Measurements from ENCODE around the gene PPP2R5C. TPM values are rescaled to one million over a fixed set of nuclear protein-coding genes. Genes with fewer than 3 reads are reported as not detected.

PPP2R5C gene
- total and polyA plus RNA-seq, 2 of the 8 experiments (the other 6 are each of a cell fraction or from before 2014, with no cell fraction given): 49.6 to 95.9 TPM

GRCh38 chr14:101968186-101968585, 206.7 kb downstream of the PPP2R5C start:
- peaks cover 0 to 4% (median 2%) of the 10 kb centered on the region in 4 experiments; a peak in 3 of 8 replicates for H3K36me3 ChIP-seq (ENCODE audit: control insufficient read depth in 2 of 4, insufficient read depth in 4 of 4, low read length in 3 of 4)
- H2AFZ ChIP-seq (ENCODE audit: low read length): no peak overlapping the region
- no peak overlapping the region for H2BK15ac ChIP-seq (ENCODE audit: low read length)
- no peak overlapping the region for H3K9ac ChIP-seq (replicated peaks in 1 of 4; ENCODE audit: extremely low read depth in 1 of 4, low read depth in 3 of 4, low read length in 3 of 4)
- peaks cover 36 to 80% of the 10 kb centered on the region in 2 experiments for H3K79me2 ChIP-seq (ENCODE audit: control insufficient read depth in 1 of 2, insufficient read depth in 2 of 2, low read length in 2 of 2)
- H3K56ac ChIP-seq (replicated peaks; ENCODE audit: insufficient read length, low read depth, low read length): no peak overlapping the region
- peaks cover 0 to 9% (median 3%) of the 10 kb centered on the region in 4 experiments; a peak in 2 of 7 replicates for H3K27me3 ChIP-seq (replicated peaks in 1 of 4; ENCODE audit: control insufficient read depth in 3 of 4, extremely low read depth in 1 of 4, insufficient read depth in 3 of 4, low read length in 3 of 4)
- FAIRE-seq: no peak
- H4K20me1 ChIP-seq (replicated peaks in 1 of 2; ENCODE audit: control insufficient read depth in 1 of 2, insufficient read depth in 2 of 2, low read length in 2 of 2): peaks cover 2 to 12% of the 10 kb centered on the region in 2 experiments
- ChIA-PET CTCF (ENCODE audit: partially characterized antibody) (interaction anchor here (0.6 to 1.2 kb wide), 4 partner anchors 15 to 222 kb away, joined by 3 to 6 read pairs (median 3); no protein-coding TSS in a partner anchor), POLR2A (ENCODE audit: partially characterized antibody) (interaction anchor here (0.6 kb wide), 1 partner anchor 281 kb away, joined by 3 read pairs; no protein-coding TSS in a partner anchor)
- no peak overlapping the region for H3K14ac ChIP-seq (ENCODE audit: insufficient read length)
- DNase-seq (ENCODE audit: low read depth in 1 of 2, low spot score in 2 of 2): no peak
- H4K91ac ChIP-seq (replicated peaks; ENCODE audit: insufficient read length, low read length): no peak overlapping the region
- no peak overlapping the region for H3K4me2 ChIP-seq (ENCODE audit: insufficient read depth in 1 of 2, low read depth in 2 of 2, low read length in 2 of 2)
- H3K79me1 ChIP-seq (ENCODE audit: low read depth, low read length): peaks cover 8% of the 10 kb centered on the region
- no peak overlapping the region for H3K4me3 ChIP-seq (ENCODE audit: extremely low read depth in 1 of 4, insufficient read depth in 2 of 4, low read depth in 3 of 4, low read length in 4 of 4)
- WGBS, 2 experiments (ENCODE audit: extremely low coverage in 1 of 2, insufficient coverage in 1 of 2, insufficient read length in 1 of 2, insufficient replicate concordance in 2 of 2, low coverage in 1 of 2, low lambda C conversion rate in 2 of 2, missing lambda C conversion rate in 1 of 2): 92 to 100% methylated on average over 1 to 4 of the region's 4 CpGs
- H3K23me2 ChIP-seq (ENCODE audit: low read depth, low read length): peaks cover 6% of the 10 kb centered on the region
- no peak overlapping the region for H2BK5ac ChIP-seq (ENCODE audit: low read depth, low read length)
- no peak overlapping the region for H3K23ac ChIP-seq (ENCODE audit: insufficient read length)
- no peak overlapping the region for H4K5ac ChIP-seq (ENCODE audit: insufficient read length, low read depth, low read length)
- H2BK12ac ChIP-seq (ENCODE audit: low read depth, low read length): no peak overlapping the region
- H2BK20ac ChIP-seq (ENCODE audit: low read length): no peak overlapping the region
- no peak overlapping the region for H4K8ac ChIP-seq (ENCODE audit: extremely low read depth, insufficient read depth, low read length)
- H3K27ac ChIP-seq (ENCODE audit: low read depth, low read length): no peak overlapping the region
- H3K18ac ChIP-seq (ENCODE audit: extremely low read depth, low read length): no peak overlapping the region
- H3K9me3 ChIP-seq (ENCODE audit: insufficient read depth in 2 of 2, low read depth in 1 of 2, low read length in 1 of 2): no peaks in the 10 kb centered on the region
- no peak overlapping the region for H2BK120ac ChIP-seq (replicated peaks; ENCODE audit: low read depth, low read length)
- H3K4ac ChIP-seq (replicated peaks; ENCODE audit: insufficient read length, low read depth, low read length): no peak overlapping the region
- no peak overlapping the region for H2AK5ac ChIP-seq (ENCODE audit: low read depth, low read length)
- peaks cover 0 to 1% (median 0%) of the 10 kb centered on the region in 4 experiments; a peak in 1 of 7 replicates for H3K4me1 ChIP-seq (replicated peaks in 1 of 4; ENCODE audit: control insufficient read depth in 3 of 4, insufficient read depth in 4 of 4, low read length in 3 of 4)
- TF ChIP-seq RXRA (IDR thresholded peaks at IDR 0.05; ENCODE audit: insufficient read depth, low read depth, low read length): no peak
- TF ChIP-seq SAP30 (IDR thresholded peaks at IDR 0.05; ENCODE audit: insufficient read depth, insufficient replicate concordance, low read length): no peak
- TF ChIP-seq JUND (IDR thresholded peaks at IDR 0.05; ENCODE audit: low read length): no peak
- no peak for TF ChIP-seq ZNF274 (IDR thresholded peaks at IDR 0.05; ENCODE audit: borderline replicate concordance, extremely low read depth, low read length)
- no peak for TF ChIP-seq CHD1 (IDR thresholded peaks at IDR 0.05; ENCODE audit: low read depth, low read length)
- no peak for TF ChIP-seq GTF2F1 (IDR thresholded peaks at IDR 0.05; ENCODE audit: borderline replicate concordance, low read depth, low read length)
- TF ChIP-seq, protein P1, sequence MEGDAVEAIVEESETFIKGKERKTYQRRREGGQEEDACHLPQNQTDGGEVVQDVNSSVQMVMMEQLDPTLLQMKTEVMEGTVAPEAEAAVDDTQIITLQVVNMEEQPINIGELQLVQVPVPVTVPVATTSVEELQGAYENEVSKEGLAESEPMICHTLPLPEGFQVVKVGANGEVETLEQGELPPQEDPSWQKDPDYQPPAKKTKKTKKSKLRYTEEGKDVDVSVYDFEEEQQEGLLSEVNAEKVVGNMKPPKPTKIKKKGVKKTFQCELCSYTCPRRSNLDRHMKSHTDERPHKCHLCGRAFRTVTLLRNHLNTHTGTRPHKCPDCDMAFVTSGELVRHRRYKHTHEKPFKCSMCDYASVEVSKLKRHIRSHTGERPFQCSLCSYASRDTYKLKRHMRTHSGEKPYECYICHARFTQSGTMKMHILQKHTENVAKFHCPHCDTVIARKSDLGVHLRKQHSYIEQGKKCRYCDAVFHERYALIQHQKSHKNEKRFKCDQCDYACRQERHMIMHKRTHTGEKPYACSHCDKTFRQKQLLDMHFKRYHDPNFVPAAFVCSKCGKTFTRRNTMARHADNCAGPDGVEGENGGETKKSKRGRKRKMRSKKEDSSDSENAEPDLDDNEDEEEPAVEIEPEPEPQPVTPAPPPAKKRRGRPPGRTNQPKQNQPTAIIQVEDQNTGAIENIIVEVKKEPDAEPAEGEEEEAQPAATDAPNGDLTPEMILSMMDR (IDR thresholded peaks at IDR 0.05; ENCODE audit: control extremely low read depth in 1 of 3, insufficient read depth in 1 of 3, low read depth in 1 of 3, low read length in 3 of 3): no peak
- TF ChIP-seq TEAD4 (IDR thresholded peaks at IDR 0.05; ENCODE audit: low read depth, low read length): no peak
- no peak for TF ChIP-seq TCF12 (IDR thresholded peaks at IDR 0.05; ENCODE audit: low read depth, low read length)
- TF ChIP-seq BCL11A (IDR thresholded peaks at IDR 0.05; ENCODE audit: low read depth in 2 of 2, low read length in 2 of 2): no peak
- TF ChIP-seq SUZ12 (IDR thresholded peaks at IDR 0.05; ENCODE audit: low read length): no peak
- no peak for TF ChIP-seq POU5F1 (IDR thresholded peaks at IDR 0.05; ENCODE audit: low read depth, low read length)
